IMR-90 (cell line): ENCODE results near the gene HMX1. TPM values are rescaled to one million over a fixed set of nuclear protein-coding genes. Genes with fewer than 3 reads are reported as not detected.

Experiments
- ATAC-seq: fragments of 200-7000 bp; cut with Tn5 transposase; 2 replicates; pipeline ENCODE4 v1.9.1; 2020; ENCODE audit warnings: low read depth, mild to moderate bottlenecking, moderate library complexity
- BruUV-seq: library from RNA; stranded (reverse); fragments of 400-500 nt; replicated peaks from 2 replicates; lab custom pipeline; 2021; lab: Mats Ljungman, UMichigan
- CTCF ChIA-PET: fragments of 300-600 bp; formaldehyde crosslinking; extraction: SDS; loops from one replicate; lab custom pipeline; 2021; ENCODE audit warnings: antibody characterized with exemption; lab: Yijun Ruan, JAX
- POLR2A ChIA-PET: fragments of 300-600 bp; sonication (Branson Sonifier 250); formaldehyde crosslinking; loops from one replicate; lab custom pipeline; 2022; ENCODE audit warnings: antibody characterized with exemption; ENCODE audit not compliant: unreplicated experiment; lab: Charles Lee
- DNase-seq: peaks from one replicate; pipeline ENCODE4 v3.0.0; 2013
- H2AFZ ChIP-seq: replicated peaks from 2 replicates; pipeline ENCODE3; 2013; ENCODE audit warnings: low read length, mild to moderate bottlenecking; ENCODE audit not compliant: poor library complexity
- H2AK5ac ChIP-seq: 2 replicates; pipeline ENCODE4 v1.6.1; 2013; ENCODE audit warnings: low read depth, low read length, inconsistent platforms
- H2AK9ac ChIP-seq: replicated peaks from 2 replicates; pipeline ENCODE3; 2013; ENCODE audit warnings: mild to moderate bottlenecking, low read depth, low read length, moderate library complexity; ENCODE audit not compliant: poor library complexity
- H2BK120ac ChIP-seq: 2 replicates; pipeline ENCODE4 v1.6.1; 2013; ENCODE audit warnings: low read depth, low read length, inconsistent platforms
- H2BK15ac ChIP-seq: 3 replicates; pipeline ENCODE4 v1.6.1; 2013; ENCODE audit warnings: low read depth, low read length, inconsistent platforms
- H2BK20ac ChIP-seq: 2 replicates; pipeline ENCODE4 v1.6.1; 2013; ENCODE audit warnings: low read depth, mild to moderate bottlenecking, inconsistent platforms, low read length, moderate library complexity
- H2BK5ac ChIP-seq: 2 replicates; pipeline ENCODE4 v1.6.1; 2013; ENCODE audit warnings: mild to moderate bottlenecking, low read depth, low read length, inconsistent platforms; ENCODE audit not compliant: poor library complexity, severe bottlenecking
- H3K14ac ChIP-seq: replicated peaks from 2 replicates; pipeline ENCODE4 v1.6.1; 2013; ENCODE audit warnings: low read depth, low read length, inconsistent platforms
- H3K18ac ChIP-seq: 2 replicates; pipeline ENCODE4 v1.6.1; 2013; ENCODE audit warnings: low read depth, low read length, control low read depth
- H3K23ac ChIP-seq: 2 replicates; pipeline ENCODE4 v1.6.1; 2013; ENCODE audit warnings: low read depth, low read length, inconsistent platforms
- H3K27ac ChIP-seq: 2 replicates; pipeline ENCODE4 v1.5.1; 2013; ENCODE audit warnings: mild to moderate bottlenecking, control low read depth, low read length; ENCODE audit not compliant: insufficient read depth
- H3K27me3 ChIP-seq: 2 replicates; pipeline ENCODE4 v1.6.1; 2013; ENCODE audit warnings: low read length; ENCODE audit not compliant: control insufficient read depth, insufficient read depth
- H3K36me3 ChIP-seq: 2 replicates; pipeline ENCODE4 v1.6.1; 2013; ENCODE audit warnings: low read length, mixed read lengths; ENCODE audit not compliant: control insufficient read depth, insufficient read depth
- H3K4ac ChIP-seq: 2 replicates; pipeline ENCODE4 v1.6.1; 2013; ENCODE audit warnings: low read depth, low read length, inconsistent platforms
- H3K4me1 ChIP-seq: 2 replicates; pipeline ENCODE4 v1.6.1; 2013; ENCODE audit warnings: low read length, mixed read lengths; ENCODE audit not compliant: control insufficient read depth, insufficient read depth
- H3K4me2 ChIP-seq: 2 replicates; pipeline ENCODE4 v1.6.1; 2013; ENCODE audit warnings: low read depth, mild to moderate bottlenecking, control low read depth, low read length, moderate library complexity
- H3K4me3 ChIP-seq: 2 replicates; pipeline ENCODE4 v1.5.1; 2013; ENCODE audit warnings: low read depth, mild to moderate bottlenecking, control low read depth, low read length, moderate library complexity; ENCODE audit not compliant: insufficient read depth
- H3K56ac ChIP-seq: 2 replicates; pipeline ENCODE4 v1.6.1; 2013; ENCODE audit warnings: low read length, inconsistent platforms; ENCODE audit not compliant: insufficient read depth; ENCODE audit errors: extremely low read depth
- H3K79me1 ChIP-seq, 2 experiments: 2 replicates each; pipeline ENCODE4 v1.6.1; 2013; ENCODE audit warnings: low read length in 2 of 2, inconsistent platforms in 1 of 2, low read depth in 1 of 2
- H3K9ac ChIP-seq: 2 replicates; pipeline ENCODE4 v1.6.1; 2013; ENCODE audit warnings: low read depth, low read length, control low read depth
- H3K9me1 ChIP-seq: 2 replicates; pipeline ENCODE4 v1.6.1; 2013; ENCODE audit warnings: low read length, inconsistent platforms; ENCODE audit not compliant: insufficient read depth
- H3K9me3 ChIP-seq: 2 replicates; pipeline ENCODE4 v1.6.1; 2013; ENCODE audit warnings: low read length; ENCODE audit not compliant: control insufficient read depth, insufficient read depth
- H4K20me1 ChIP-seq: 2 replicates; pipeline ENCODE4 v1.6.1; 2013; ENCODE audit warnings: low read length, inconsistent platforms; ENCODE audit not compliant: insufficient read depth
- H4K5ac ChIP-seq: 2 replicates; pipeline ENCODE4 v1.6.1; 2013; ENCODE audit warnings: mild to moderate bottlenecking, low read depth, low read length, control low read depth
- H4K8ac ChIP-seq, 2 experiments: 2 replicates each; pipeline ENCODE4 v1.6.1; 2013; ENCODE audit warnings: low read depth in 2 of 2, low read length in 2 of 2, control low read depth in 1 of 2, inconsistent platforms in 1 of 2
- H4K91ac ChIP-seq: 2 replicates; pipeline ENCODE4 v1.6.1; 2013; ENCODE audit warnings: low read depth, low read length, inconsistent platforms; ENCODE audit not compliant: insufficient read depth
- BHLHE40 ChIP-seq: fragments of 150-350 bp; IDR thresholded peaks from 2 replicates; pipeline ENCODE4 v1.6.1; 2016; ENCODE audit warnings: mild to moderate bottlenecking, low read depth, low read length
- CHD1 ChIP-seq: IDR thresholded peaks from 2 replicates; pipeline ENCODE4 v1.6.1; 2012; ENCODE audit warnings: low read depth, low read length, improper control_type of control experiment
- FOS ChIP-seq: fragments of 150-350 bp; IDR thresholded peaks from 2 replicates; pipeline ENCODE4 v1.6.1; 2016; ENCODE audit warnings: low read depth, low read length
- MAFK ChIP-seq: IDR thresholded peaks from 2 replicates; pipeline ENCODE4 v1.6.1; 2012; ENCODE audit warnings: low read depth, low read length, improper control_type of control experiment
- MAZ ChIP-seq: IDR thresholded peaks from 2 replicates; pipeline ENCODE4 v1.6.1; 2012; ENCODE audit warnings: low read depth, mild to moderate bottlenecking, low read length, improper control_type of control experiment, moderate library complexity, borderline replicate concordance
- MXI1 ChIP-seq: IDR thresholded peaks from 2 replicates; pipeline ENCODE4 v1.6.1; 2012; ENCODE audit warnings: low read depth, mild to moderate bottlenecking, low read length, moderate library complexity, borderline replicate concordance
- NFE2L2 ChIP-seq: fragments of 150-350 bp; IDR thresholded peaks from 2 replicates; pipeline ENCODE4 v1.6.1; 2016; ENCODE audit warnings: low read depth, mild to moderate bottlenecking, low read length
- RAD21 ChIP-seq: IDR thresholded peaks from 2 replicates; pipeline ENCODE4 v1.6.1; 2012; ENCODE audit warnings: low read length, improper control_type of control experiment
- SMC3 ChIP-seq: fragments of 150-350 bp; IDR thresholded peaks from 2 replicates; pipeline ENCODE4 v1.6.1; 2016; ENCODE audit warnings: low read depth, mild to moderate bottlenecking, antibody characterized with exemption, low read length, moderate library complexity
- WGBS, 2 experiments: methylation state at CpG; one replicate each; pipeline versions ENCODE4 v1.1.5 to v1.1.7; 2013; ENCODE audit warnings: missing lambda C conversion rate in 2 of 2; ENCODE audit not compliant: insufficient read length in 1 of 2; ENCODE audit errors: extremely low coverage in 2 of 2; 5-methylcytosine and 5-hydroxymethylcytosine counted together
- dilution Hi-C: fragments of 300-500 bp; cut with HindIII; formaldehyde crosslinking; loops from one replicate; pipeline ENCODE4 v1.14.3; 2018; ENCODE audit warnings: low sequenced_read_pairs; ENCODE audit not compliant: unreplicated experiment
- in situ Hi-C: fragments of 300-500 bp; cut with MboI; formaldehyde crosslinking; loops from 3 replicates; pipeline ENCODE4 v1.14.3; 2019; ENCODE audit warnings: low sequenced_read_pairs, inconsistent platforms, mixed read lengths
- intact Hi-C: fragments of 100-400 bp; cut with micrococcal nuclease; formaldehyde crosslinking; loops from 2 replicates; pipeline ENCODE4 v1.10.0; 2022
- polyA plus RNA-seq, 3 experiments: library from polyadenylated mRNA; depleted of rRNA; stranded (reverse); fragments of >200 nt; gene quantifications; 2 replicates each; pipeline ENCODE4 v1.2.3, GENCODE V29; 2012; ENCODE audit warnings: low replicate concordance in 1 of 3
- total RNA-seq: library from RNA; depleted of rRNA; stranded (reverse); fragments of >200 nt; gene quantifications from 2 replicates; pipeline ENCODE4 v1.2.3, GENCODE V29; 2012
- TF ChIP-seq, protein P1 (sequence below): fragments of 150-350 bp; IDR thresholded peaks from 2 replicates; pipeline ENCODE4 v1.6.1; 2016; ENCODE audit warnings: low read depth, mild to moderate bottlenecking, low read length, moderate library complexity, borderline replicate concordance
- TF ChIP-seq, protein P2 (sequence below): conservative IDR thresholded peaks from 2 replicates; pipeline ENCODE4 v1.5.1; 2012; ENCODE audit warnings: mild to moderate bottlenecking, low read depth, low read length, improper control_type of control experiment

The HMX1 gene
- total and polyA plus RNA-seq, 2 of the 4 experiments (the other 2 are of a cell fraction): not detected

DNA sequence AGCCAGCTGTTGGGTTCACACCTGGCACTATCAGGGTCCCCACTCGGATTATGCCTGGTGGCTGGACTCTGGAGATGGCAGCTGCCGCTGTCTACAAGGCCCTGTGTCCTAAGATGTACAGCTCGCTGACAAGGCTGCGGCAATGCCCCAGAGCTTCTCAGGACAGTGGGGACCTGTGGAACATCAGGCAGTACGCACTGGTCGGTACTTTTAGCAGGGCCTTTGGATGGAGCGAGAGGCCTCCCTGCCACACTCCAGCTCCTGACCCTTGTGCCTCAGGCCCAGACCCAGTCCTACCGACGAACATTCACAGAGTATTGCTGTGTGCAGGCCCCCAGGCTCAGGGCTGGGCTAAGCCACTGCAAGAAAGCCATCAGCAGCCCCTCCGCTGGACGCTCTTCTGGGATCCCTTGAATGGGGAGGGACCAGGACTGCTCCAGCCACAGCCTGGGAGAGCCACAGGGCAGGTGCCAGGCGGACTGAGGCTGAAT, 45.7 kb upstream of the HMX1 start:
- WGBS, 2 experiments: 78% methylated on average over 4 of the region's 12 CpGs; no CpG with 5 or more reads in 1 of the 2 experiments
- Histone ChIP-seq H2BK20ac (no peak overlapping the region), H4K8ac (no peak overlapping the region), H3K36me3 (no peaks in the 10 kb centered on the region), H3K4me3 (no peak overlapping the region), H3K14ac (no peak overlapping the region), H3K18ac (no peak overlapping the region), H4K91ac (no peak overlapping the region), H4K20me1 (no peaks in the 10 kb centered on the region), H2AFZ (no peak overlapping the region), H2BK15ac (no peak overlapping the region), H3K79me1 (no peaks in the 10 kb centered on the region), H3K56ac (no peak overlapping the region), H4K5ac (no peak overlapping the region), H3K4me1 (no peaks in the 10 kb centered on the region), H3K4ac (no peak overlapping the region), H2AK9ac (no peak overlapping the region), H3K27ac (no peak overlapping the region), H2BK5ac (no peak overlapping the region), H3K9me3 (peaks cover 2% of the 10 kb centered on the region; the same call in 1 of the 2 replicates), H3K9me1 (no peaks in the 10 kb centered on the region), H2BK120ac (no peak overlapping the region), H2AK5ac (no peak overlapping the region), H3K4me2 (no peak overlapping the region), H3K23ac (no peak overlapping the region), H3K27me3 (no peaks in the 10 kb centered on the region), H3K9ac (no peak overlapping the region)
- ATAC-seq (peak; percentile 9), DNase-seq (no peak)
- BruUV-seq: no TSS peak
- dilution Hi-C loops (no loop called here), in situ Hi-C loops (no loop called here), intact Hi-C loops (no loop called here)
- ChIA-PET CTCF (interaction anchor here (0.6 kb wide), 1 partner anchor 12 kb away, joined by 3 read pairs; no protein-coding TSS in a partner anchor), POLR2A (no interaction called here)
- TF ChIP-seq CHD1 (no peak), RAD21 (no peak), NFE2L2 (no peak), MAZ (no peak), MAFK (no peak), BHLHE40 (no peak), MXI1 (no peak), SMC3 (no peak), FOS (no peak)
- TF ChIP-seq, protein P1, sequence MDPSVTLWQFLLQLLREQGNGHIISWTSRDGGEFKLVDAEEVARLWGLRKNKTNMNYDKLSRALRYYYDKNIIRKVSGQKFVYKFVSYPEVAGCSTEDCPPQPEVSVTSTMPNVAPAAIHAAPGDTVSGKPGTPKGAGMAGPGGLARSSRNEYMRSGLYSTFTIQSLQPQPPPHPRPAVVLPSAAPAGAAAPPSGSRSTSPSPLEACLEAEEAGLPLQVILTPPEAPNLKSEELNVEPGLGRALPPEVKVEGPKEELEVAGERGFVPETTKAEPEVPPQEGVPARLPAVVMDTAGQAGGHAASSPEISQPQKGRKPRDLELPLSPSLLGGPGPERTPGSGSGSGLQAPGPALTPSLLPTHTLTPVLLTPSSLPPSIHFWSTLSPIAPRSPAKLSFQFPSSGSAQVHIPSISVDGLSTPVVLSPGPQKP: no peak
- TF ChIP-seq, protein P2, sequence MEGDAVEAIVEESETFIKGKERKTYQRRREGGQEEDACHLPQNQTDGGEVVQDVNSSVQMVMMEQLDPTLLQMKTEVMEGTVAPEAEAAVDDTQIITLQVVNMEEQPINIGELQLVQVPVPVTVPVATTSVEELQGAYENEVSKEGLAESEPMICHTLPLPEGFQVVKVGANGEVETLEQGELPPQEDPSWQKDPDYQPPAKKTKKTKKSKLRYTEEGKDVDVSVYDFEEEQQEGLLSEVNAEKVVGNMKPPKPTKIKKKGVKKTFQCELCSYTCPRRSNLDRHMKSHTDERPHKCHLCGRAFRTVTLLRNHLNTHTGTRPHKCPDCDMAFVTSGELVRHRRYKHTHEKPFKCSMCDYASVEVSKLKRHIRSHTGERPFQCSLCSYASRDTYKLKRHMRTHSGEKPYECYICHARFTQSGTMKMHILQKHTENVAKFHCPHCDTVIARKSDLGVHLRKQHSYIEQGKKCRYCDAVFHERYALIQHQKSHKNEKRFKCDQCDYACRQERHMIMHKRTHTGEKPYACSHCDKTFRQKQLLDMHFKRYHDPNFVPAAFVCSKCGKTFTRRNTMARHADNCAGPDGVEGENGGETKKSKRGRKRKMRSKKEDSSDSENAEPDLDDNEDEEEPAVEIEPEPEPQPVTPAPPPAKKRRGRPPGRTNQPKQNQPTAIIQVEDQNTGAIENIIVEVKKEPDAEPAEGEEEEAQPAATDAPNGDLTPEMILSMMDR: no peak
